KOPT-K1 (cell line): Measurements from ENCODE around the gene SYT15.
"Not testable (repeated sequence)": the region's sequence is repeated elsewhere in the genome, so short reads cannot be mapped to it uniquely, and the experiment has no call there.

Experiments
- H3K27ac ChIP-seq: fragments of 200-600 bp; sonication (generic); 2 replicates; pipeline ENCODE4 v1.5.1; 2016; ENCODE audit warnings: antibody characterized with exemption, mild to moderate bottlenecking, low read depth, low read length; ENCODE audit not compliant: poor library complexity, severe bottlenecking
- H3K36me3 ChIP-seq: fragments of 200-600 bp; sonication (generic); 2 replicates; pipeline ENCODE4 v1.5.1; 2017; ENCODE audit warnings: antibody characterized with exemption, mild to moderate bottlenecking, low read length, moderate library complexity; ENCODE audit not compliant: insufficient read depth
- H3K9me3 ChIP-seq: fragments of 200-600 bp; sonication (generic); 2 replicates; pipeline ENCODE4 v1.5.1; 2017; ENCODE audit warnings: antibody characterized with exemption, low read length, mild to moderate bottlenecking; ENCODE audit not compliant: insufficient read depth, poor library complexity, severe bottlenecking

SYT15 gene

DNA sequence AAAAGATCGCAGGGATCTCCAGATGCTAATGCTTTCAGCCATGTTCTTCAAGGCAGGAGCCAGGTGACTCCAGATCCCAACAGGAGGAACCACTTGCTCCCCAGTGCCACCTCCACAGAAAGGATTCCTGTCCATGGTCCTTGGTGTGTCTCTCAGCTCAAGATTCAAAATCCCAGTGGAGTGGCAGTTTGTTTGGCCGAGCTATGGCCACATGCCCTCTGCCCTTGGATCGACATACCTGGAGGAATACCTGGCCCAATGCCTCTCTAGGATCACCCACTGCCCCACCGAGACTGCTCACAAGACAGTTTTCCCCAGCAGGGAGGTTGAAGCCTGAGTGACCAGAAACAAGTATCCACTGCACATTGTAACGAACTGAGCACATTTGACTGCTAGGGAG, 18.5 kb upstream of the SYT15 start:
- Histone ChIP-seq H3K9me3 (no peaks in the 10 kb centered on the region), H3K36me3 (no peaks in the 10 kb centered on the region), H3K27ac (no peak overlapping the region)

DNA sequence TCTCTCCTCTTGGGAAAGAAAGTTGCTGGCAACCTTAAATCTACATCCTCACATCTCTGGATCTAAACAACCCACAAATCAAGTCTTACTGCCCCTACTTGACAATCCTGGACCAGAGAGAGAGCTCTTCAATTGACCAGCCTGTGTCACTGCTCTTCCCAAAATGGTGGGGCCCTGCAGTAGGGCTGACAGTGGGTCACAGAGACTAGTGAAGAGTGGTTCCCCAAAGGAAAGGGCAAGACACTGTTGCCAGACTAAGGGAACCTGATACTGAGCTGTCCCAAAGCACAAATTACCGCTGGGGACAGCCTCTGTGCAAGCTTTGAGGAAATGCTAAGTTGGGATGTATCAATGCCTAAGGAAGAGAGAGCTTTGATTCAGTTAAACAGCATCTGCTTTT, 18.0 kb upstream of the SYT15 start:
- Histone ChIP-seq H3K27ac (no peak overlapping the region), H3K9me3 (no peaks in the 10 kb centered on the region), H3K36me3 (no peaks in the 10 kb centered on the region)

DNA sequence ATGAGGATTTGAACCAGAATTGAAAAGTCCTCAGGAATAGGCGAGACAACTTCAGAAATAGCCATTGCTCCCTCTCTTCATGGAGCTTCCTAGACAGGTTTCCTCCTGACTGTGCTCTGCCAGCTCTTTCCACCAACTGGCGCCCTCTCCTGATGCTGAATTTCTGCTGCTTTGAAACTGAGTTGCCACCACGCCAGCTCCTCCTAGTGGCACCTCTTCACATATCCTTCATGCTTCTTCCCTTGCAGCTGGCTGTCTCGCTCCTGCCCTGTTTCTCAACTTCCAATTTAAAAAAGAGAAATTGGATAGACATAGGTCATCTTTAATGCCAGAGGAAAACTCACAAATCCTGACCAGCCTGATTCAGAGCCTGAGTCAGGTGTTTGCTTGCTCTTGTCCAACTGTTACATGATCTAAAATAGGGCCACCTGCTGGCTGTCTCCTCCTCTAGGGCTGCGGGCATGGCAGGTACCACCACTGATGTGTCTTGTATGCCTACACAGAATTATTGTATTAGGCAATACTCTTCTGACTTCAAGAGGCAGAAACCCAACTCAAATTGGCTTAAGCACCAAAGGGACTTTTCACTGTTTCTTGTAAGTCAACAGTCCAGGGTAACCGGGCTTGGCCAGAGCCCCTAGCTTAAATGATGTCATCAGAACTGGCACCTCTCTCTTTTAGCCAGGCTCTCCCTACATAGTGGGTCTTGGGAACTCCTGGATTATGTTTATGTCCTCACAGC, 13.2 kb upstream of the SYT15 start:
- H3K9me3 ChIP-seq, H3K36me3 ChIP-seq, H3K27ac ChIP-seq: not testable (repeated sequence)

DNA sequence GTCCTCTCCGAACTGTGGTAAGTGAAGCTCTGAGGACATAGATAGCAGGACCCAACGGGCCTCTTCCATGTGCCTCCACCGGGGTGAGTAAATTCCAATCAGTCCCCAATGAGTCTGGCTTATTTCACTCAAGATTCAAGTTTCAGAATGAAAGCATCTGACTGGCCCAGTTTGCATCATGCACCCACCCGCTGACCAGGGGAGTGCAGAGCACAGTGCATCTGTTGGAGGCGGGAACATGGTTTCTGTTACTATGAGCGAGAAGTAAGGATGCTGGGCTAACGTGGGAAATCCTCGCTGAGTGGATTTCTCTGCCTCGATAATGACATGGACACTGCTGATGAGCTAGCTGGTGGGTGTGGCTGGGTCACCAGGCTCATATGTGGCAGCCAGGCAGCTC, 11.8 kb upstream of the SYT15 start:
- H3K36me3 ChIP-seq, H3K27ac ChIP-seq, H3K9me3 ChIP-seq: not testable (repeated sequence)

DNA sequence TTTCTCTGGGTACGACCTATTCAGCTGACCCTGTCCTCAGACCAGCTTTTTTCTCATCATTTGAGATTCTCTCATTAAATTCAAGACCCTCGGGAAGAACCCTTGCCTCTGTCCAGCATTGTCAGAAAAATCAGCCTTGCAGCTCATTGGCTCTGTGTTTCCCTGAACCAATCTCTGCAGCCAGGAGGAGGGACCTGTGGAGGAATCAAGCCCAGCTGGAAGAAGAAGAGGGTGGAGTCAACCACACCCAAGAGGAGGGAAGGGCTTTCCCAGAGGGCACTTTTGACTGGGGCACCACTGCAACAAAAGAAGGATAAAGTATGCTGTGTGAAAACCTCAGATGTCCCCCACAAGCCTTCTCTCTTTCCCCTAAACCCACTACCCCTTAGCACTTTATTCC, 8.3 kb upstream of the SYT15 start:
- H3K36me3 ChIP-seq, H3K9me3 ChIP-seq, H3K27ac ChIP-seq: not testable (repeated sequence)

DNA sequence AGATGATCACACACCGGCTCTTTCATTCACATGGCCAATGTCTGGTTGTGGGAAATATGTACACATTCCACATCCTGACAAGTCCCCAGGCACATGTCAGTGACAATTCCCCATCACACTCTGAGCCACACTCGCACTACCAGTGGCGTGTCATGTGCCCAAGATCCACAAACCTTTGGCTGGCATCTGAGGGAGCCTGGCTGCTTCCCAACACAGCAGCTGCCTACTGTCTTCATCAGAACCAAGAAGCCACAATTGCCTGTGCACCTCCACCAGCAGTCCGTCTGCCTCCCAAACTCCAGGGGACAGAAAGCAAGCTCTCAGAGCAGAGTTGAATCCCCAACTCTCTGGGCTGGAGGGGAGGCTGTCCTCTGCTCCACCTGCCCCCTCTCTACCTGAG, 6.2 kb upstream of the SYT15 start:
- not testable (repeated sequence) for H3K27ac ChIP-seq, H3K36me3 ChIP-seq, H3K9me3 ChIP-seq

DNA sequence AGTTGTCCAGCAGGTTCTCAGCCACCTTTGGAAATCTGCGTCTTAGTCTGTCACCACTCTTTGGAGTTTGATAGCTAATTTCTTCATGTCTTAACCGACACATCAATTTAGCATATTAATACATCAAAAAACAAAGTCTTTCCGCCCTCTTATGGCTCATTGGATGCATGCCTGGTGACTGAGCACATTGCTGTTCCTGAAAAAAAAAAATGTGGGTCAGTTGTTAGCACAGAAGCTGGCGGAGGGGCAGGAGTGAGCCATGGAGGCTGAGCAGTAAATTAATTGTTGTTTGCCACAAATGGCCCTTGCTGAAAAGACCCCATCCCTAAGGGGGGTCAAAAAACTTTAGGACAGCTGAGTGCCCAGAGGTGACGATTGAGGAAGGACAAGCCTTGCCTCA, 5.6 kb upstream of the SYT15 start:
- H3K36me3 ChIP-seq, H3K9me3 ChIP-seq, H3K27ac ChIP-seq: not testable (repeated sequence)

DNA sequence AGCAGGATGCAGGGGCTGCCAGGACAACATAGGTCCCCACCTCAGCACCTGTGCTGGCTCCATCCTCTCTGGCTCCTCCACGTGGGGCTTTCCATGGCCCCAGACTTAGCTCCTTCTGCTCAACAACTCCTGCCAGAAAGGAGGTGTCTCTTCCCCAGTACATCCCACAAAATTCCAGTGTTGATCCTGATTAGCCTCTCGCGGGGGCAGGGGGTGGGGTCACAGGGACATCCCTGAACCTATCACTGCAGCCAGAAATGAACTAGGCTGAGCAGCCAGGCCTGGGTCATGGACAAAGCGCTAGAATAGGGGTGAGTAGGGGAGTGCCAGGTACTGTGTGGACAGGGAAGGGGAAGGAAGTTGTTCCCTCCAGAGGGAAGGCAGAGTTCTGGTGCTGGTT, 5.0 kb upstream of the SYT15 start:
- not testable (repeated sequence) for H3K36me3 ChIP-seq, H3K27ac ChIP-seq, H3K9me3 ChIP-seq

DNA sequence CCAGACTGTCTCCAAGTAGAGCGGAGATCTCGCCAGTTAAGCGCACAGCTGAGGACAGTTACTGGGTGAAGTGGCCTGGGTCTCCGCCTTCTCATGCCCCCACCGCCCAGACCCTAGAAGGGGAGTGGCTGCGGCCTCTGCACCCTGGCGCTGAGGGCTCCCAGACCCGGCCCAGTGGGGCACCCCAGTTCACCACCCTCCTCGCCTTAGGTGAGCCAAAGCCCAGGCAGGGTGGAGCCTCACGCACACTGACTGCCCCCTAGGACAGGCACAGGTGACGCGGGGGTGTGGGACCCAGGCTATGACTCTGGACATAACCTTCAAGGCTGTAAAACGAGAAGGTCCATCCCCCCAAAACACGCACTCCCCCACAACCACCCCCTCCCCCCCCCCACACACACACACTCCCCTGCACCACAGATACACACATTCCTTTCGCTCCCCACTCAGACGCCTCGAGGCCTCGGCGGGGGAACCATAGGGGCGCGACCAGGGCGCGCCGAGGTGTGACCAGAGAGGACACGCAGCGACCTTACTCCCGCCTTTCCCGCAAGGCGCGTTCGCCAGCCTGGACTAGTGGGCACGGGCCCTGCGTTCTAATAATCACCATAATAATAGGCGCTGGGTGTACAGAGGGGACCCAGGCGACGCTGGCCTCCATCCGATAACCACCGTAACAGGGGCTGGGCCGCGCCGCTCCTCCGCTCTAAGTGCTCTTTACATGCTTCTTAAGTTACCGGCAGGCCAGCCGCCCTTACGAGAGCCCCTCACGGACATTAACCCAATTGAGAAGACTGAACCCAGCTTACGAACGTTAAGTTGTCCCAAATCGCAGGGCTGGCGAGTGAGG, 1.1 kb upstream of the SYT15 start:
- H3K9me3 ChIP-seq, H3K27ac ChIP-seq, H3K36me3 ChIP-seq: not testable (repeated sequence)

DNA sequence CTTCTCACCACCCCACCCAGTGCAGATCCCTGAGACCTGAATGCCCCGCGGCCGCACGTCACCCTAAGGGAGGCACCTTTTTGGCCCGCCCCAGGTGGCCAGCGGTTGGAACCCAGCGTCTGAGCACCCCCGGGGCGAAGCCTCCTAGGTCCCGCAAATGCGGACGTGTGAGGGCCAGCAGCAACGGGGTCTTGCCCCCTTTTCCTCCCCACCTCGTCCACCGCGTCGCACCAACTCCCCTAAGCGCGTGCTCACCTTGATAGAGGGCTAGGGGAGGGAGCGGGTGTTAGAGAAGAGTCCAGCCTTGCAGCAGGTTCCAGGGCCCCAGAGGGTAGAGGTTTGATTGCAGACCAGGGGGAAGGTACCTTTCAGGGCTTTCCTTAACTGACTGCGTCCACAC, 450 bp downstream of the SYT15 start:
- not testable (repeated sequence) for H3K36me3 ChIP-seq, H3K27ac ChIP-seq, H3K9me3 ChIP-seq

DNA sequence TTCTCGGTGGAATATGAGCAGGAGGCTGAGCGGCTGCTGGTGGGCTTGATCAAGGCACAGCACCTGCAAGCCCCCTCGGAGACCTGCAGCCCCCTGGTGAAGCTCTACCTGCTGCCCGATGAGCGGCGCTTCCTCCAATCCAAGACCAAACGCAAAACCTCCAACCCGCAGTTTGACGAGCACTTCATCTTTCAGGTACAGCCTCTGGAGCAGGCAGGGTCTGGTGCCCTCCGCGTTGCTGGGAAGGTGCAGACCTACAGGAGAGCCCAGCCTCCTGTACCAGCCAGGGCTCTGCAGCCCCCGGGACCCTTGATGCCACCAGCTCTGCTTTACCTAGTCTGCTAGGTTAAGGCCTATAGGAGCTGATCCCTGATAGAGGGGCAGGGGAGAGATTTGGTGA, 3.1 kb downstream of the SYT15 start:
- not testable (repeated sequence) for H3K36me3 ChIP-seq, H3K9me3 ChIP-seq, H3K27ac ChIP-seq

DNA sequence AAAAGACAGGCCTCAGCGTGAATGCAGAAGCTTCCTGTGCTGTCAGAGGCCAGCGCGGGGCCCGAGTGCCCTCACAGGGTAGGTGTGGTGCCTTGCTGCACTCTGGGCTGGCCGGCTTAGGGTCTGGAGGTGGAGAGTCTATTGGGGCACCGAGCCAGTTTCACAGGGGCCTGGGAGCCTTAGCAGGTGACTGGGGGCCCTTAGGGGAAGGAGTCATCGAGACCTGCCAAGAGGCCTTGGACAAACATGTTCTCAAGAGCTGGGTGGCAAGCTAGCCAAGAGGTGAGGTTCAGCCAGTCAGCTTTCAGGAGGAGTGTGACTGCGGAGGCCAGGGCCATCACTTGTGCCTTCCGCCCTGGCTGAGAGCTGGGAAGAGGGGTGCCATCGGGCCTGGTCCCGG, 3.6 kb downstream of the SYT15 start:
- not testable (repeated sequence) for H3K9me3 ChIP-seq, H3K36me3 ChIP-seq, H3K27ac ChIP-seq

DNA sequence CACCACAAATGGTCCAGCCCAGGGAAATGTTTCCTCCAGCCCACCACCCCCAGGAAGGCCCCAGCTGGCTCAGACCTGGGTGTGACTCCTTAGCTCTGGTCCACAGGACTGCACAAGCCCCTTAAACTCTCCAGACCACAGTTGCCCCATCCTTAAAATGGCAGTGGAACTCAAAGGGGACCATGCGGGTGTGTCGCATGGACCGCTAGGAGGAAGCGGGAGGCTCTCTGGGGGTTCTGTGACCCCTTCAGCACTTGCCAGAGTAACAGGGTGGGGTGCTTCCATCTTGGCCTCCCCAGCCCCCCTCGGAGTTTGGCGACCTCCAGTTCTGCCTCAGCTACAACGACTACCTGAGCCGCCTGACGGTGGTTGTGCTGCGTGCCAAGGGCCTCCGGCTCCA, 5.3 kb downstream of the SYT15 start:
- H3K36me3 ChIP-seq, H3K9me3 ChIP-seq, H3K27ac ChIP-seq: not testable (repeated sequence)

DNA sequence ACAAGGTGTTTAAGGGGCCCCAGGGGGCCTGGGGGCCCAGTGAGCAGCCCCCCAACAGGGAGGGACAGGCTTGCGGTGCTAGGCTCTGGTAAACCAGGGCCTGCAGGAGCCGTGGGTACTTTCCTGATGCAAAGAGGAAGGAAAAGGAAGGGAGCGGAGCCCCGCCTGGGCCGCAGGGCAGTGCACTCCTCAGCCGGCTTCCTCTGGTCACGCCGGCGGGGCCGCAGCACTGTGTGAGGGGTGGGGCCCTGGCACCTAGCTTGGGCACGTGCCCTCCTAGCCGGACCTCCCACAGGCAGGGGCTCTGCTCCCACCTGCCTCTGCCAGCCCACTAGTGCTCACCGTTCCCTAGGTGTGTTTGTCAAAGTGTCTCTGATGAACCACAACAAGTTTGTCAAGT, 6.3 kb downstream of the SYT15 start:
- not testable (repeated sequence) for H3K9me3 ChIP-seq, H3K27ac ChIP-seq, H3K36me3 ChIP-seq

DNA sequence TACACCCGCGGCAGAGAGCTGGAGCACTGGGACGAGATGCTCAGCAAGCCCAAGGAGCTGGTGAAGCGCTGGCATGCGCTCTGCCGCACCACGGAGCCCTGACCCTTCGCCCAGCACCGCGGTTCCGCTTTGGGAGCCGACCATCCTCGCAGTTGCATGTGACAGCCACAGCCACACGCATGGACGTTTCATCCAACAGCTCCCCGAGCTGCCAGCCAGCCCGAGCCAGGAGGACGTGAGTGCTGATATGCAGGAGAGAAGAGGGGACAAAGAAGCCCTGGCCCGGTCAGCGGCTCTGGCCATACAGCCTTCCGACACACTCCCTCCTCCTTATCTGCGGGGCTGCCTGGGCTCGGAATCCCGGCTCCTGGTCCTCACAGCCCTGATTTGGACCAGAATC, 8.6 kb downstream of the SYT15 start:
- H3K27ac ChIP-seq, H3K9me3 ChIP-seq, H3K36me3 ChIP-seq: not testable (repeated sequence)

DNA sequence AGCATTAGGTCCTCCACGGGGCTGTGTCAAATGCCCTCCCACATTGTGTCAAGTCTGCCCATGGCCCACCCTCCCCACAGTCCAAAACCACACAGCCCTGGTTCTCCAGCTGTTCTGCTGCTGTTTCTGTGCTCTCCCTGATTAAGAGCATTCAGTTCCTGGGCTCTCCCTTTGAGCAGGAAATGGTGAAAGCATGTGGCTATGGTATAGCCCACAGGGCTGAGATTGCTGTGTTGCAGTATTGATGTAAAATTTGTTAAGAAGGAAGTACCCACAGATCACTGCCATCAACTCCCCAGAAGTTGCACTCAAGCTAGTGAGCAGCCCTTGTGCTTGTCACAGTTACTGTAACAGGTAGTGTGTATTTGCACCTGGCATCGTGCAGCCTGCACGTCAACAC, 9.3 kb downstream of the SYT15 start:
- H3K36me3 ChIP-seq, H3K27ac ChIP-seq, H3K9me3 ChIP-seq: not testable (repeated sequence)
